H1 (cell line): ENCODE data around the gene FIGNL2. TPM values are rescaled to one million over a fixed set of nuclear protein-coding genes. Genes with fewer than 3 reads are reported as not detected.

Experiments
- CTCF ChIA-PET: fragments of 300-600 bp; sonication (Branson Sonifier 250); formaldehyde crosslinking; loops from one replicate; lab custom pipeline; 2021; ENCODE audit not compliant: partially characterized antibody; lab: Charles Lee
- POLR2A ChIA-PET: fragments of 300-600 bp; sonication (Branson Sonifier 250); formaldehyde crosslinking; loops from one replicate; lab custom pipeline; 2021; ENCODE audit warnings: inconsistent platforms; ENCODE audit not compliant: partially characterized antibody; lab: Charles Lee
- DNase-seq, 2 experiments: peaks; one replicate each; pipeline versions ENCODE4 v3.0.0 to v3.0.0-alpha.2; 2010 to 2022; ENCODE audit warnings: low spot score in 2 of 2, low read depth in 1 of 2, mixed read lengths in 1 of 2
- FAIRE-seq: peaks from 2 replicates; lab custom pipeline; 2011; peaks lifted over from hg19 to GRCh38; lab: Jason Lieb, UNC
- H2AFZ ChIP-seq: 2 replicates; pipeline ENCODE4 v1.8.1; 2012; ENCODE audit warnings: low read length, inconsistent platforms
- H2AK5ac ChIP-seq: 2 replicates; pipeline ENCODE4 v1.6.1; 2013; ENCODE audit warnings: low read depth, low read length
- H2BK120ac ChIP-seq: replicated peaks from 2 replicates; pipeline ENCODE3; 2013; ENCODE audit warnings: low read depth, low read length, inconsistent platforms
- H2BK12ac ChIP-seq: 2 replicates; pipeline ENCODE4 v1.6.1; 2013; ENCODE audit warnings: low read depth, low read length
- H2BK15ac ChIP-seq: 2 replicates; pipeline ENCODE4 v1.6.1; 2013; ENCODE audit warnings: low read length
- H2BK20ac ChIP-seq: 2 replicates; pipeline ENCODE4 v1.6.1; 2013; ENCODE audit warnings: low read length
- H2BK5ac ChIP-seq: 2 replicates; pipeline ENCODE4 v1.6.1; 2013; ENCODE audit warnings: low read depth, low read length
- H3K14ac ChIP-seq: 2 replicates; pipeline ENCODE4 v1.6.1; 2013; ENCODE audit warnings: inconsistent platforms; ENCODE audit not compliant: insufficient read length
- H3K18ac ChIP-seq: 2 replicates; pipeline ENCODE4 v1.6.1; 2013; ENCODE audit warnings: low read length; ENCODE audit errors: extremely low read depth
- H3K23ac ChIP-seq: 2 replicates; pipeline ENCODE4 v1.6.1; 2013; ENCODE audit warnings: inconsistent platforms; ENCODE audit not compliant: insufficient read length
- H3K23me2 ChIP-seq: 2 replicates; pipeline ENCODE4 v1.6.1; 2013; ENCODE audit warnings: low read depth, low read length
- H3K27ac ChIP-seq: 2 replicates; pipeline ENCODE4 v1.6.1; 2011; ENCODE audit warnings: low read depth, low read length, inconsistent platforms
- H3K27me3 ChIP-seq, 4 experiments: replicated peaks in 1 of 4; 1 replicate in 1 of 4; 2 replicates in 3 of 4; pipeline versions ENCODE4 v1.6.1 to v1.8.1; 2011 to 2013; ENCODE audit warnings: low read length in 3 of 4, mild to moderate bottlenecking in 3 of 4, inconsistent platforms in 2 of 4, mixed read lengths in 2 of 4, moderate library complexity in 1 of 4; ENCODE audit not compliant: control insufficient read depth in 3 of 4, insufficient read depth in 3 of 4; ENCODE audit errors: extremely low read depth in 1 of 4
- H3K36me3 ChIP-seq, 4 experiments: 2 replicates each; pipeline versions ENCODE4 v1.6.1 to v1.8.1; 2011 to 2013; ENCODE audit warnings: mild to moderate bottlenecking in 4 of 4, low read length in 3 of 4, moderate library complexity in 2 of 4, control low read depth in 1 of 4, inconsistent platforms in 1 of 4; ENCODE audit not compliant: insufficient read depth in 4 of 4, control insufficient read depth in 2 of 4
- H3K4ac ChIP-seq: replicated peaks from 2 replicates; pipeline ENCODE3; 2013; ENCODE audit warnings: low read length, low read depth, mixed read lengths, inconsistent platforms; ENCODE audit not compliant: insufficient read length
- H3K4me1 ChIP-seq, 4 experiments: replicated peaks in 1 of 4; 1 replicate in 1 of 4; 2 replicates in 3 of 4; pipeline versions ENCODE4 v1.6.1 to v1.8.1; 2011 to 2013; ENCODE audit warnings: low read length in 3 of 4, inconsistent platforms in 2 of 4, mixed read lengths in 1 of 4; ENCODE audit not compliant: insufficient read depth in 4 of 4, control insufficient read depth in 3 of 4
- H3K4me2 ChIP-seq, 2 experiments: 2 replicates each; pipeline versions ENCODE4 v1.6.1 to v1.8.1; 2011 to 2013; ENCODE audit warnings: low read depth in 2 of 2, low read length in 2 of 2, control low read depth in 1 of 2, inconsistent platforms in 1 of 2, mild to moderate bottlenecking in 1 of 2; ENCODE audit not compliant: insufficient read depth in 1 of 2
- H3K4me3 ChIP-seq, 4 experiments: fragments of 200-600, 300-600 bp in 1 of 4; sonication (generic), shearing (Covaris generic), sonication (Bioruptor Twin) in 1 of 4; 2 replicates each; pipeline versions ENCODE4 v1.5.1 to v1.8.1; 2011 to 2016; ENCODE audit warnings: low read length in 4 of 4, low read depth in 3 of 4, control low read depth in 2 of 4, inconsistent platforms in 2 of 4, mild to moderate bottlenecking in 2 of 4, mixed read lengths in 1 of 4, moderate library complexity in 1 of 4; ENCODE audit not compliant: insufficient read depth in 2 of 4; ENCODE audit errors: extremely low read depth in 1 of 4
- H3K56ac ChIP-seq: replicated peaks from 2 replicates; pipeline ENCODE3; 2013; ENCODE audit warnings: low read depth, mild to moderate bottlenecking, mixed read lengths, low read length, inconsistent platforms; ENCODE audit not compliant: insufficient read length
- H3K79me1 ChIP-seq: 2 replicates; pipeline ENCODE4 v1.6.1; 2013; ENCODE audit warnings: low read depth, low read length, control low read depth
- H3K79me2 ChIP-seq, 2 experiments: 2 replicates each; pipeline versions ENCODE4 v1.6.1 to v1.8.1; 2012 to 2013; ENCODE audit warnings: low read length in 2 of 2, mild to moderate bottlenecking in 2 of 2, inconsistent platforms in 1 of 2; ENCODE audit not compliant: insufficient read depth in 2 of 2, control insufficient read depth in 1 of 2
- H3K9ac ChIP-seq, 4 experiments: replicated peaks in 1 of 4; 1 replicate in 1 of 4; 2 replicates in 3 of 4; pipeline versions ENCODE4 v1.6.1 to v1.8.1; 2011 to 2013; ENCODE audit warnings: low read depth in 3 of 4, low read length in 3 of 4, control low read depth in 2 of 4, mild to moderate bottlenecking in 2 of 4, moderate library complexity in 2 of 4, inconsistent platforms in 1 of 4; ENCODE audit errors: extremely low read depth in 1 of 4
- H3K9me3 ChIP-seq, 2 experiments: 2 replicates each; pipeline versions ENCODE4 v1.6.1 to v1.8.1; 2012 to 2013; ENCODE audit warnings: mild to moderate bottlenecking in 2 of 2, moderate library complexity in 2 of 2, control low read depth in 1 of 2, inconsistent platforms in 1 of 2, low read depth in 1 of 2, low read length in 1 of 2, mixed read lengths in 1 of 2; ENCODE audit not compliant: insufficient read depth in 2 of 2
- H4K20me1 ChIP-seq, 2 experiments: replicated peaks in 1 of 2; 2 replicates each; pipeline versions ENCODE3 to v1.8.1; 2011 to 2013; ENCODE audit warnings: inconsistent platforms in 2 of 2, low read length in 2 of 2, mild to moderate bottlenecking in 1 of 2; ENCODE audit not compliant: insufficient read depth in 2 of 2, control insufficient read depth in 1 of 2
- H4K5ac ChIP-seq: 2 replicates; pipeline ENCODE4 v1.6.1; 2013; ENCODE audit warnings: low read length, low read depth, mixed read lengths, inconsistent platforms; ENCODE audit not compliant: insufficient read length
- H4K8ac ChIP-seq: 2 replicates; pipeline ENCODE4 v1.8.0; 2013; ENCODE audit warnings: mild to moderate bottlenecking, moderate library complexity, low read length, inconsistent platforms; ENCODE audit not compliant: insufficient read depth; ENCODE audit errors: extremely low read depth
- H4K91ac ChIP-seq: replicated peaks from 2 replicates; pipeline ENCODE3; 2013; ENCODE audit warnings: low read length, mixed read lengths, inconsistent platforms; ENCODE audit not compliant: insufficient read length
- BCL11A ChIP-seq, 2 experiments: IDR thresholded peaks; one replicate each; pipeline ENCODE4 v1.6.1; 2011; ENCODE audit warnings: low read depth in 2 of 2, low read length in 2 of 2, mild to moderate bottlenecking in 2 of 2
- BRCA1 ChIP-seq: IDR thresholded peaks from 2 replicates; pipeline ENCODE4 v1.6.1; 2012; ENCODE audit warnings: low read depth, low read length, improper control_type of control experiment
- CREB1 ChIP-seq: IDR thresholded peaks from 2 replicates; pipeline ENCODE4 v1.6.1; 2012; ENCODE audit warnings: inconsistent platforms
- EP300 ChIP-seq, 2 experiments: IDR thresholded peaks; 1 replicate in 1 of 2; 2 replicates in 1 of 2; pipeline ENCODE4 v1.6.1; 2011 to 2012; ENCODE audit warnings: low read depth in 2 of 2, low read length in 2 of 2, mild to moderate bottlenecking in 2 of 2, borderline replicate concordance in 1 of 2, inconsistent platforms in 1 of 2, moderate library complexity in 1 of 2
- GABPA ChIP-seq: IDR thresholded peaks from 2 replicates; pipeline ENCODE4 v1.6.1; 2011; ENCODE audit warnings: mild to moderate bottlenecking, low read length, moderate library complexity, borderline replicate concordance; ENCODE audit not compliant: insufficient read depth
- HDAC2 ChIP-seq, 2 experiments: fragments of 300-600 bp in 1 of 2; sonication (generic) in 1 of 2; IDR thresholded peaks; 2 replicates each; pipeline ENCODE4 v1.6.1; 2011 to 2012; ENCODE audit warnings: low read depth in 2 of 2, low read length in 2 of 2, mild to moderate bottlenecking in 2 of 2, moderate library complexity in 2 of 2, borderline replicate concordance in 1 of 2, inconsistent platforms in 1 of 2
- JUND ChIP-seq: IDR thresholded peaks from 2 replicates; pipeline ENCODE4 v1.6.1; 2011; ENCODE audit warnings: mild to moderate bottlenecking, improper control_type of control experiment, low read length
- KDM4A ChIP-seq: IDR thresholded peaks from one replicate; pipeline ENCODE4 v1.7.1; 2012; ENCODE audit warnings: low read depth, mild to moderate bottlenecking, moderate library complexity, low read length, inconsistent platforms; ENCODE audit not compliant: severe bottlenecking
- KDM5A ChIP-seq: fragments of 200-600 bp; IDR thresholded peaks from 2 replicates; pipeline ENCODE4 v1.7.1; 2012; ENCODE audit warnings: mild to moderate bottlenecking, low read length, inconsistent platforms, mixed read lengths
- NRF1 ChIP-seq: IDR thresholded peaks from 2 replicates; pipeline ENCODE4 v1.6.1; 2011; ENCODE audit warnings: mild to moderate bottlenecking, low read depth, low read length, improper control_type of control experiment
- POU5F1 ChIP-seq: IDR thresholded peaks from 2 replicates; pipeline ENCODE4 v1.6.1; 2011; ENCODE audit warnings: low read depth, mild to moderate bottlenecking, low read length, moderate library complexity
- SP4 ChIP-seq: IDR thresholded peaks from 2 replicates; pipeline ENCODE4 v1.6.1; 2012; ENCODE audit warnings: low read length, inconsistent platforms
- USF2 ChIP-seq: IDR thresholded peaks from 2 replicates; pipeline ENCODE4 v1.6.1; 2011; ENCODE audit warnings: low read length, improper control_type of control experiment
- WGBS, 2 experiments: shearing (Covaris generic) in 1 of 2; methylation state at CpG; one replicate each; pipeline versions ENCODE4 v1.1.6 to v1.1.7; 2013 to 2015; ENCODE audit warnings: low lambda C conversion rate in 2 of 2, mixed read lengths in 2 of 2, inconsistent platforms in 1 of 2, low coverage in 1 of 2, missing lambda C conversion rate in 1 of 2; ENCODE audit not compliant: insufficient replicate concordance in 2 of 2, insufficient coverage in 1 of 2, insufficient read length in 1 of 2; ENCODE audit errors: extremely low coverage in 1 of 2, missing lambda C conversion rate in 1 of 2; 5-methylcytosine and 5-hydroxymethylcytosine counted together
- polyA plus RNA-seq, 7 experiments: library from polyadenylated mRNA; depleted of rRNA in 3 of 7; stranded (reverse) in 5 of 7; unstranded in 2 of 7; fragments of >200 nt in 5 of 7; fragments of 200-250 nt in 2 of 7; gene quantifications; 1 replicate in 5 of 7; 2 replicates in 1 of 7; 4 replicates in 1 of 7; pipeline versions ENCODE4 v1.2.1 to v1.2.3, GENCODE V29; 2011 to 2013; ENCODE audit warnings: missing spikeins in 2 of 7, mixed read lengths in 2 of 7
- total RNA-seq: library from RNA; stranded (reverse); fragmentation: NEBNext Ultra II Directional; extraction: Animal tissue kit (Norgen Biotek cat#: 25700); gene quantifications from 2 replicates; pipeline ENCODE4 v1.2.1, GENCODE V29; 2021

FIGNL2 gene
- total and polyA plus RNA-seq, 2 of the 8 experiments (the other 6 are each of a cell fraction or from before 2014, with no cell fraction given), result 6.5 to 7.1 TPM

- H4K20me1 ChIP-seq, result peaks cover 2 to 9% of the 10 kb centered on the region in 2 experiments
- H3K56ac ChIP-seq, result no peak overlapping the region
- peak overlapping the region; percentile 3 for H4K91ac ChIP-seq
- H3K9ac ChIP-seq, result no peak overlapping the region
- no peak overlapping the region for H3K4ac ChIP-seq
- no peak overlapping the region for H2BK12ac ChIP-seq
- peak overlapping the region; percentile 72; the same call in 1 of the 2 replicates for H2BK20ac ChIP-seq
- H3K4me2 ChIP-seq, result no peak overlapping the region
- H3K36me3 ChIP-seq, result no peaks in the 10 kb centered on the region
- peaks cover 13 to 51% (median 30%) of the 10 kb centered on the region in 4 experiments for H3K4me1 ChIP-seq
- H4K8ac ChIP-seq, result no peak overlapping the region
- H3K23ac ChIP-seq, result no peak overlapping the region
- H4K5ac ChIP-seq, result no peak overlapping the region
- CTCF ChIA-PET, result interaction anchor here (0.9 to 9.8 kb wide), 12 partner anchors 10 to 419 kb away, joined by 3 to 109 read pairs (median 6); partner anchors contain the start of gene ANKRD33
- no peaks in the 10 kb centered on the region for H3K9me3 ChIP-seq
- H3K4me3 ChIP-seq, result no peak overlapping the region
- POLR2A ChIA-PET, result interaction anchor here (0.5 to 1.6 kb wide), 7 partner anchors 8 to 29 kb away, joined by 3 to 6 read pairs (median 4); no protein-coding TSS in a partner anchor
- H2BK15ac ChIP-seq, result no peak overlapping the region
- FAIRE-seq (no peak), DNase-seq (no peak)
- no peak overlapping the region for H2AK5ac ChIP-seq
- H3K79me1 ChIP-seq, result peaks cover 3% of the 10 kb centered on the region
- H2BK120ac ChIP-seq, result no peak overlapping the region
- no peaks in the 10 kb centered on the region; the same call in 1 of the 2 replicates for H3K23me2 ChIP-seq
- no peak overlapping the region for H3K14ac ChIP-seq
- H2BK5ac ChIP-seq, result no peak overlapping the region
- no peak overlapping the region for H3K27ac ChIP-seq
- peak overlapping the region; percentile 38; the same call in 1 of the 2 replicates for H3K18ac ChIP-seq
- H3K79me2 ChIP-seq, result peaks cover 0 to 4% of the 10 kb centered on the region in 2 experiments; a peak in 2 of 4 replicates
- H2AFZ ChIP-seq, result no peak overlapping the region
- H3K27me3 ChIP-seq, result peaks cover 0 to 4% (median 2%) of the 10 kb centered on the region in 4 experiments; a peak in 4 of 7 replicates
- WGBS, 2 experiments, result 84% methylated on average over 6 of the region's 6 CpGs; no CpG with 5 or more reads in 1 of the 2 experiments
- TF ChIP-seq NRF1 (no peak), EP300 (IDR thresholded peaks at IDR 0.05; ENCODE audit: borderline replicate concordance in 1 of 2, low read depth in 2 of 2, low read length in 2 of 2) (no peak), USF2 (no peak), SP4 (no peak), BCL11A (IDR thresholded peaks at IDR 0.05; ENCODE audit: low read depth in 2 of 2, low read length in 2 of 2) (no peak), KDM5A (no peak), KDM4A (no peak), HDAC2 (IDR thresholded peaks at IDR 0.05; ENCODE audit: borderline replicate concordance in 1 of 2, low read depth in 2 of 2, low read length in 2 of 2) (no peak), BRCA1 (no peak), JUND (no peak), CREB1 (no peak), GABPA (no peak), POU5F1 (no peak)
Measured at GRCh38 chr12:51840966-51841365, 7.6 kb downstream of the FIGNL2 start.
